Measurements from ENCODE around the gene CCDC73.

CCDC73 gene

GRCh38 chr11:32561835-32562234, 232.6 kb downstream of the CCDC73 start:
- H3K4me3 ChIP-seq (ENCODE audit: low read depth, low read length), result no peak overlapping the region
- in situ Hi-C loops (cut with HindIII; ENCODE audit: low pct_ligation_motif_present, low sequenced_read_pairs), result no loop called here
- H3K27ac ChIP-seq, result no peak overlapping the region
- H3K36me3 ChIP-seq (replicated peaks), result no peaks in the 10 kb centered on the region
- H3K27me3 ChIP-seq (replicated peaks), result no peaks in the 10 kb centered on the region
- TF ChIP-seq CTCF (IDR thresholded peaks at IDR 0.05; ENCODE audit: low read depth, low read length, missing control alignments), result no peak
- no peak for DNase-seq

GRCh38 chr11:32555895-32556294, 238.6 kb downstream of the CCDC73 start:
- no peak overlapping the region for H3K27ac ChIP-seq
- no peaks in the 10 kb centered on the region for H3K27me3 ChIP-seq (replicated peaks)
- H3K36me3 ChIP-seq (replicated peaks), result no peaks in the 10 kb centered on the region
- TF ChIP-seq CTCF (IDR thresholded peaks at IDR 0.05; ENCODE audit: low read depth, low read length, missing control alignments), result no peak
- DNase-seq, result no peak
- H3K4me3 ChIP-seq (ENCODE audit: low read depth, low read length), result no peak overlapping the region
- in situ Hi-C loops (cut with HindIII; ENCODE audit: low pct_ligation_motif_present, low sequenced_read_pairs), result no loop called here

- Histone ChIP-seq H3K27ac (no peak overlapping the region), H3K4me3 (ENCODE audit: low read depth, low read length) (no peak overlapping the region), H3K27me3 (replicated peaks) (no peaks in the 10 kb centered on the region), H3K36me3 (replicated peaks) (no peaks in the 10 kb centered on the region)
- no peak for DNase-seq
- no peak for TF ChIP-seq CTCF (IDR thresholded peaks at IDR 0.05; ENCODE audit: low read depth, low read length, missing control alignments)
- in situ Hi-C loops (cut with HindIII; ENCODE audit: low pct_ligation_motif_present, low sequenced_read_pairs), result no loop called here
Measured at GRCh38 chr11:32555091-32555490, 239.4 kb downstream of the CCDC73 start.
